Activated T-helper 2 cell treated with anti-CD3 and anti-CD28 coated beads, Interferon-gamma antibody, Interleukin-2, Interleukin-4, amounts not matched to agents 10 μg/mL and 5 μg/mL and 100 μg/mL, durations not matched to agents 14 hours and 24 hours and 36 hours (primary cell): ENCODE data around the gene B4GALT5. TPM values are rescaled to one million over a fixed set of nuclear protein-coding genes. Genes with fewer than 3 reads are reported as not detected.
"Not testable (repeated sequence)": the region's sequence is repeated elsewhere in the genome, so short reads cannot be mapped to it uniquely, and the experiment has no call there.

Source experiments
- DNase-seq: peaks from one replicate; pipeline ENCODE4 v3.0.0; 2021; ENCODE audit warnings: low spot score
- H3K27ac Mint-ChIP-seq: one replicate; pipeline ENCODE4 v1.8.0; 2021; ENCODE audit warnings: mixed read lengths
- H3K27me3 Mint-ChIP-seq: one replicate; pipeline ENCODE4 v1.8.0; 2021; ENCODE audit warnings: low read depth, mixed read lengths
- H3K36me3 Mint-ChIP-seq: one replicate; pipeline ENCODE4 v1.8.0; 2021; ENCODE audit warnings: low read depth, mixed read lengths
- H3K4me1 Mint-ChIP-seq: one replicate; pipeline ENCODE4 v1.8.0; 2021; ENCODE audit warnings: low read depth, mixed read lengths
- H3K4me3 Mint-ChIP-seq: one replicate; pipeline ENCODE4 v1.8.0; 2021; ENCODE audit warnings: low read depth, mild to moderate bottlenecking, moderate library complexity, mixed read lengths
- H3K9me3 Mint-ChIP-seq: one replicate; pipeline ENCODE4 v1.8.0; 2021; ENCODE audit warnings: mixed read lengths
- intact Hi-C: fragments of 100-400 bp; cut with micrococcal nuclease; formaldehyde crosslinking; loops from one replicate; pipeline ENCODE4 v1.15.1; 2023
- total RNA-seq: library from RNA; stranded (reverse); gene quantifications from 2 replicates; pipeline ENCODE4 v1.2.3, GENCODE V29; 2022

The B4GALT5 gene
- total RNA-seq, 1 donor from 2014 or later, result 39.4 TPM

DNA sequence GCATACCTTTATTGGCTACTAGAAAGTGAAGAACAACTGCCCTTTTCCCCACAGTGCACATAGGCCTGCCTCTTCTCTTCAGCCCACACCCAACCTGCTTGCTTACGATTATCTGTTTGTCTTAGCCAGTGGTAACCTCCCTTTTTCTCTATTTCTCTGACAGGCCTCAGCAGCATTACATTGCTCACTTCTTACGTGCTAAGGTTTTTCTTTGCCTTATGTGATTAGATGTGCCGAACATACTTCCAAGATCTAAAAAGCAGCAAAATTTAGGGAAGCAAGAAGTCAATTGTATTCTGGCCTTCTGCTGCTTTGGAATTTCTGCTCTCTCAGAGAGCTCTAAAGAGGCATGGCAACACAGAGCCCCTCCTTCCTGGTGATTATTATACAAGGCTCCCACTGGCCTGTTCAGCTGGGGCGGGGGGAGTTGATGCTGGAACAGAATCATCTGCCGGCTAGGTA, 7.0 kb downstream of the B4GALT5 start:
- H3K9me3 Mint-ChIP-seq, result no peaks in the 10 kb centered on the region
- intact Hi-C loops, result no loop called here
- DNase-seq, result no peak
- H3K36me3 Mint-ChIP-seq, result peaks cover 22% of the 10 kb centered on the region
- peaks cover 35% of the 10 kb centered on the region for H3K4me1 Mint-ChIP-seq
- no peak overlapping the region for H3K27ac Mint-ChIP-seq
- H3K27me3 Mint-ChIP-seq, result no peaks in the 10 kb centered on the region
- H3K4me3 Mint-ChIP-seq, result no peak overlapping the region

DNA sequence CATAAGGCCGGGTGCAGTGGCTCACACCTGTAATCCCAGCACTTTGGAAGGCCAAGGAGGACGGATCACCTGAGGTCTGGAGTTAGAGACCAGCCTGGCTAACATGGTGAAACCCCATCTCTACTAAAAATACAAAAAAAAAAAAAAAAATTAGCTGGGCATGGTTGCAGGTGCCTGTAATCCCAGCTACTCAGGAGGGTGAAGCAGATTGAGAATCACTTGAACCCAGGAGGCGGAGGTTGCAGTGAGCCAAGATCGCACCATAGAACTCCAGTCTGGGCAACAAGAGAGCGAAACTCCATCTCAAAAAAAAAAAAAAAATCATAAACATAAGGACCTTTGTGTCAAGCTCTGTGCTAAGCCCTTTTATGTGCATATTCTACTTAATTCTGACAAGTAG, 7.8 kb downstream of the B4GALT5 start:
- not testable (repeated sequence) for H3K4me3 Mint-ChIP-seq, DNase-seq, H3K27me3 Mint-ChIP-seq

GRCh38 chr20:49705358-49705757, 8.3 kb downstream of the B4GALT5 start:
- H3K27ac Mint-ChIP-seq, result peak overlapping the region; percentile 43
- H3K9me3 Mint-ChIP-seq, result no peaks in the 10 kb centered on the region
- H3K4me3 Mint-ChIP-seq, result no peak overlapping the region
- peaks cover 13% of the 10 kb centered on the region for H3K36me3 Mint-ChIP-seq
- H3K4me1 Mint-ChIP-seq, result peaks cover 37% of the 10 kb centered on the region
- DNase-seq, result no peak
- intact Hi-C loops, result no loop called here
- H3K27me3 Mint-ChIP-seq, result no peaks in the 10 kb centered on the region

More for the DNA sequence above, 7.8 kb downstream of the B4GALT5 start:
- H3K27ac Mint-ChIP-seq, H3K9me3 Mint-ChIP-seq, intact Hi-C loops: not testable (repeated sequence)
- Mint-ChIP-seq H3K4me1 (peaks cover 36% of the 10 kb centered on the region), H3K36me3 (peaks cover 16% of the 10 kb centered on the region)

DNA sequence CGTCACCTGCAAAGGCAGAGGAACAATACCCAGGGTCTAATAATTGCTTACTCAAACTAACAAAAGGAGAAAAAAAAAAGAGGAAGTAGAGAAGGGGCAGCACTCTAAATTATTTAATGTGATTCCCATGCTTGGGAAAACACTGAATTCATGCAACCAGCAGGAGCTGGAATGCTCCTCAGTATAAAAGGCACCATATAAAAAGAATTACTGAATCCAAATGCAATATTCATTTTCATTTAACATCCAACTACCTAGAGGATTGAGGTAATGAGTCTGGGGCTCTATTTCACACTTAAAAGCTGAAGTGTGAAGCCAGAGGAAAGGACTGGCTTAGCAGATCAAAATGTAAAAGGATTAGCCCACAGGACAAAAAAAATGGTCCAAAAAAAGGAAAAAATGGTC, 8.7 kb downstream of the B4GALT5 start:
- Mint-ChIP-seq H3K27ac (no peak overlapping the region), H3K9me3 (no peaks in the 10 kb centered on the region), H3K27me3 (no peaks in the 10 kb centered on the region), H3K4me3 (no peak overlapping the region), H3K36me3 (peaks cover 13% of the 10 kb centered on the region), H3K4me1 (peaks cover 38% of the 10 kb centered on the region)
- no peak for DNase-seq
- intact Hi-C loops, result no loop called here

DNA sequence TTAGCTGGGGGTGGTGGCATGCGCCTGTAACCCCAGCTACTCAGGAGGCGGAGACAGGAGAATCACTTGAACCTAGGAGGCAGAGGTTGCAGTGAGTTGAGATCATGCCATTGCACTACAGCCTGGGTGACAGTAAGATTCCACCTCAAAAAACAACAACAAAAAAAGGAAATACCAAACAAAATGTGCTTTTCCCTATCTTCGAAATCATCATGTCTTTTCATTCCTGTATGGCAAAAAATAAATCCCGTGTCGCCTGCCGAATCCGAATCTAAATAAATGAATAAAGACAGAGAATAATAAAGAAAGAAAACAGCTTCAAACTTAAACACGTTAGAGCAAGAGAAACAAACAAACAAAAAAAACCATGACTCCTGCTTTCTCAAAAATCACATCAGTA, 11.8 kb downstream of the B4GALT5 start:
- no peak overlapping the region for H3K4me3 Mint-ChIP-seq
- peaks cover 57% of the 10 kb centered on the region for H3K4me1 Mint-ChIP-seq
- peak overlapping the region; percentile 80 for H3K27ac Mint-ChIP-seq
- H3K9me3 Mint-ChIP-seq, result no peaks in the 10 kb centered on the region
- no peak for DNase-seq
- peaks cover 20% of the 10 kb centered on the region for H3K36me3 Mint-ChIP-seq
- no peaks in the 10 kb centered on the region for H3K27me3 Mint-ChIP-seq
- intact Hi-C loops, result no loop called here

GRCh38 chr20:49701241-49701790, 12.4 kb downstream of the B4GALT5 start:
- intact Hi-C loops, result no loop called here
- Mint-ChIP-seq H3K36me3 (peaks cover 16% of the 10 kb centered on the region), H3K9me3 (no peaks in the 10 kb centered on the region), H3K27me3 (no peaks in the 10 kb centered on the region), H3K4me3 (no peak overlapping the region), H3K27ac (peak overlapping the region; percentile 80), H3K4me1 (peaks cover 54% of the 10 kb centered on the region)
- no peak for DNase-seq

DNA sequence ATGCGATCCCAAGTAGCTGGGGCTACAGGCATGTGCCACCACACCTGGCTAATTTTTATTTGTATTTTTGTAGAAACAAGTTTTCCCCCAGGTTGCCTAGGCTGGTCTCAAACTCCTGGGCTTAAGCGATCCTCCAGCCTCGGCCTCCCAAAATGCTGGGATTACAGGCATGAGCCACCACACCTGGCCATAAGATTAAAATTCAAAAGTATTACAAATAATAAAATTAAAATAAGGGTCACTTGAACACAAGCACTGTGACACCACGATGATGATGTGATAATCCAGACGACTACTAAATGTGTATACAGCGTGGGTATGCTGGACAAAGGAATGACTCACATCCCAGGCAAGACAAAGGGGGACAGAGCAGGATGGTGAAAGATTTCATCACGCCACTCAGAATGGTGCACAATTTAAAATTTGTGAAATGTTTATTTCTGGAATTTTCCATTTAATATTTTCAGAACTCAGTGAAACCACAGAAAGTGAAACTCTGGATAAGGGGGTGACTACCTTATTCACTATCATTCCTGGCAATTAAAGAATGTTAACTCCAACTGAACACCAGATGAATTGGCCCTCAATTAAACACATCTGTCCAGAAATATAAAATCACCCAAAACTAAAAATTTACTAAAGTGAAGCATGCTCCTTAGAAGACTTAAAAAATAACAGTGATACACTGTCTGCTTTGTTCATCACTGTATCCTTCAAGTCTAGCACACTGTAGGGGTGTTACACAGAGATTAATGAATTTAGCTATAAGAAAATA, 13.1 kb downstream of the B4GALT5 start:
- Mint-ChIP-seq H3K4me1 (peaks cover 57% of the 10 kb centered on the region), H3K27ac (peak overlapping the region; percentile 51), H3K27me3 (no peaks in the 10 kb centered on the region), H3K36me3 (peaks cover 17% of the 10 kb centered on the region), H3K4me3 (no peak overlapping the region), H3K9me3 (no peaks in the 10 kb centered on the region)
- no peak for DNase-seq
- intact Hi-C loops, result no loop called here

- Mint-ChIP-seq H3K27me3 (no peaks in the 10 kb centered on the region), H3K36me3 (peaks cover 17% of the 10 kb centered on the region), H3K27ac (peak overlapping the region; percentile 30), H3K4me3 (no peak overlapping the region), H3K4me1 (peaks cover 53% of the 10 kb centered on the region), H3K9me3 (no peaks in the 10 kb centered on the region)
- intact Hi-C loops, result loop anchor here (1.0 to 2.0 kb wide), 2 partner anchors 21 to 30 kb away; no protein-coding TSS in a partner anchor
- DNase-seq, result no peak
Measured at GRCh38 chr20:49699200-49699992, 14.3 kb downstream of the B4GALT5 start.

DNA sequence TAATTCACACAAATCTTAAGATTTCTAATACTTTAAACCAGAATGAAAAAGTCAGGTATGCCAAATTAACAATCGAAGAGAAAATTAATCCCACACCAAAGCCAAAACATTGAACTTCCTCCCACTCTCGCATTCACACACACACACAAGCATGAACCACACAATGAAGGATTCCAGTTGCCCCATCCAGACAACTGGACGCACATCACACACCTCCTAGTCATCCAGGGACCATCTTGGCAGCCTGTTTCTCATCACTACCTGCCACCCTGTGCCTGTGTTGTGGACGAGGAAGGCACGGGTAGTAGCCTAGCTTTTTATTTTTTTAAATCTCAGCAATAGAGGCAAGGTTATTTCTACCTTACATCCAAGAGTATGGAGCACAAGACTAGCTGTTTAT, 15.2 kb downstream of the B4GALT5 start:
- peak overlapping the region; percentile 25 for H3K27ac Mint-ChIP-seq
- intact Hi-C loops, result loop anchor here (2.0 kb wide), 1 partner anchor 20 kb away; no protein-coding TSS in a partner anchor

DNA sequence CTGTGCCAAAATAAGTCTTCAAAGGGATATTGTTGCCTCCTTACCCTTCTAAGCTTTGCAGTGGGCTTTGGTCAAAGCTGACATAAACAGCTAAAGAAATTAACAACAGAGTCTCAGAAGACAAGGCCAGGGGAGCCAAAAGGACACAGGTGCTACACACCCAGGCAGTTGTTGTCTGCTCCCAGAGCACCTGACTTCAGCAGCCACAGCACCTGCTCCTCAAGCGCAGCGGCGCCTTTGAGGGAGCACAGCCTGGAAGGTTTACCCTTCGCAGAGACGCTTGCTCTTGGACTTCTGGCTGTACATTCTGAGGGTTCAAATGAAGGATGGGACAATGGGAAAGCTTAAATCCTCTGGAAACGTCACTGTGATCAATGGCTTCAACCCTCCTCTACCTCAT, 16.6 kb downstream of the B4GALT5 start:
- intact Hi-C loops, result no loop called here
- no peaks in the 10 kb centered on the region for H3K9me3 Mint-ChIP-seq
- H3K4me3 Mint-ChIP-seq, result no peak overlapping the region
- H3K4me1 Mint-ChIP-seq, result peaks cover 61% of the 10 kb centered on the region
- no peak for DNase-seq
- H3K36me3 Mint-ChIP-seq, result peaks cover 12% of the 10 kb centered on the region
- H3K27ac Mint-ChIP-seq, result no peak overlapping the region
- no peaks in the 10 kb centered on the region for H3K27me3 Mint-ChIP-seq

More for the DNA sequence above, 15.2 kb downstream of the B4GALT5 start:
- H3K36me3 Mint-ChIP-seq, result peaks cover 14% of the 10 kb centered on the region
- DNase-seq, result no peak
- no peak overlapping the region for H3K4me3 Mint-ChIP-seq
- H3K4me1 Mint-ChIP-seq, result peaks cover 58% of the 10 kb centered on the region
- H3K27me3 Mint-ChIP-seq, result no peaks in the 10 kb centered on the region
- no peaks in the 10 kb centered on the region for H3K9me3 Mint-ChIP-seq

GRCh38 chr20:49696594-49696993, 17.1 kb downstream of the B4GALT5 start:
- intact Hi-C loops, result no loop called here

GRCh38 chr20:49695830-49696229, 17.8 kb downstream of the B4GALT5 start:
- intact Hi-C loops, result no loop called here
- H3K27ac Mint-ChIP-seq, result no peak overlapping the region
- no peak overlapping the region for H3K4me3 Mint-ChIP-seq
- peaks cover 10% of the 10 kb centered on the region for H3K36me3 Mint-ChIP-seq
- DNase-seq, result no peak
- peaks cover 56% of the 10 kb centered on the region for H3K4me1 Mint-ChIP-seq
- H3K9me3 Mint-ChIP-seq, result no peaks in the 10 kb centered on the region
- no peaks in the 10 kb centered on the region for H3K27me3 Mint-ChIP-seq

More at GRCh38 chr20:49696594-49696993, 17.1 kb downstream of the B4GALT5 start:
- peaks cover 10% of the 10 kb centered on the region for H3K36me3 Mint-ChIP-seq
- H3K4me3 Mint-ChIP-seq, result no peak overlapping the region
- H3K27me3 Mint-ChIP-seq, result no peaks in the 10 kb centered on the region
- H3K27ac Mint-ChIP-seq, result no peak overlapping the region
- H3K9me3 Mint-ChIP-seq, result no peaks in the 10 kb centered on the region
- H3K4me1 Mint-ChIP-seq, result peaks cover 60% of the 10 kb centered on the region
- DNase-seq, result no peak
